ENCODE data around the gene PCDHB10. TPM values are rescaled to one million over a fixed set of nuclear protein-coding genes. Genes with fewer than 3 reads are reported as not detected.
"Not testable (repeated sequence)": the region's sequence is repeated elsewhere in the genome, so short reads cannot be mapped to it uniquely, and the experiment has no call there.

PCDHB10 gene
- polyA plus RNA-seq, 1 donor (not counting 4 experiments of a cell fraction or from before 2014, with no cell fraction given) = 0.07 TPM

DNA sequence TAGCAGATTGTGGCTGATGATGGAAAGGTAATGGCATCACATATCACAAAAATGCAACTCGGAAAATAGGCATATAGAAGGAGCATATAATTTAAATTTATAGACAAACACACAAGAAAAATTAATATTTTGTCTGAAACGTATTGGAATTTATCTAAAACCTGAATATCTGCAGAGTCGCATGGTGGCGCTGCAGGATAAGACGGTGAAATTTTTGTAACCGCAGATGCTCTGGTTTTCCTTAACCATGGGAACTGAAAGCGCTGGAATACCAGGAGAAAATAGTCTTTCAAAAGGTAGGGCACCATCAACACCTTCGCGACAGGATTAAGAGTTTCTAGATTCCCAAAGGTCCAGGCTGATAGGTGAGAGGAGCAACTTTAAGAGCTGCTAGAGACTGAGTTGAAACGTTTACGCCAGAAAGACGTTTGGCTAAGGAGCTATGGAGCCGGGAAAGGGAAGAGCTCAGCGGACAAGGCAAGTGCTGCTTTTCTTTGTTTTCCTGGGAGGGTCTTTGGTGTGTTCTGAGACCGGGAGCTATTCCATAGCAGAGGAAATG is 42.0 kb downstream of the PCDHB10 start:
- H3K4me3 ChIP-seq (ENCODE audit: control insufficient read depth in 2 of 3, extremely low read depth in 1 of 3, insufficient read depth in 2 of 3, low read depth in 1 of 3, low read length in 3 of 3) = no peak overlapping the region
- DNase-seq (ENCODE audit: low read depth, low spot score) = no peak
- no peak overlapping the region for H2AFZ ChIP-seq (ENCODE audit: control insufficient read depth, low read length)
- no peak overlapping the region for H3K9ac ChIP-seq (ENCODE audit: control insufficient read depth, extremely low read depth, insufficient read depth, low read length)
- no peaks in the 10 kb centered on the region for H3K4me1 ChIP-seq (ENCODE audit: control insufficient read depth, extremely low read depth, insufficient read depth, low read length)
- H4K20me1 ChIP-seq (ENCODE audit: control insufficient read depth, extremely low read depth, insufficient read depth, low read length) = no peaks in the 10 kb centered on the region
- no peaks in the 10 kb centered on the region for H3K9me1 ChIP-seq (ENCODE audit: control insufficient read depth, extremely low read depth, insufficient read depth, low read length)
- peaks cover 2% of the 10 kb centered on the region for H3K9me3 ChIP-seq (ENCODE audit: control insufficient read depth, low read depth, low read length)
- H3K27me3 ChIP-seq (ENCODE audit: control insufficient read depth, extremely low read depth, insufficient read depth, low read length) = no peaks in the 10 kb centered on the region
- no peaks in the 10 kb centered on the region for H3K36me3 ChIP-seq (ENCODE audit: control insufficient read depth in 2 of 2, extremely low read depth in 1 of 2, insufficient read depth in 2 of 2, low read length in 2 of 2)
- no peak overlapping the region for H3K4me2 ChIP-seq (ENCODE audit: control insufficient read depth, extremely low read depth, insufficient read depth, low read depth, low read length)
- no peak overlapping the region for H3K27ac ChIP-seq (ENCODE audit: control insufficient read depth, insufficient read depth, low read length)
- TF ChIP-seq EZH2 (IDR thresholded peaks at IDR 0.05; ENCODE audit: low read length) = no peak
- TF ChIP-seq, protein P1, sequence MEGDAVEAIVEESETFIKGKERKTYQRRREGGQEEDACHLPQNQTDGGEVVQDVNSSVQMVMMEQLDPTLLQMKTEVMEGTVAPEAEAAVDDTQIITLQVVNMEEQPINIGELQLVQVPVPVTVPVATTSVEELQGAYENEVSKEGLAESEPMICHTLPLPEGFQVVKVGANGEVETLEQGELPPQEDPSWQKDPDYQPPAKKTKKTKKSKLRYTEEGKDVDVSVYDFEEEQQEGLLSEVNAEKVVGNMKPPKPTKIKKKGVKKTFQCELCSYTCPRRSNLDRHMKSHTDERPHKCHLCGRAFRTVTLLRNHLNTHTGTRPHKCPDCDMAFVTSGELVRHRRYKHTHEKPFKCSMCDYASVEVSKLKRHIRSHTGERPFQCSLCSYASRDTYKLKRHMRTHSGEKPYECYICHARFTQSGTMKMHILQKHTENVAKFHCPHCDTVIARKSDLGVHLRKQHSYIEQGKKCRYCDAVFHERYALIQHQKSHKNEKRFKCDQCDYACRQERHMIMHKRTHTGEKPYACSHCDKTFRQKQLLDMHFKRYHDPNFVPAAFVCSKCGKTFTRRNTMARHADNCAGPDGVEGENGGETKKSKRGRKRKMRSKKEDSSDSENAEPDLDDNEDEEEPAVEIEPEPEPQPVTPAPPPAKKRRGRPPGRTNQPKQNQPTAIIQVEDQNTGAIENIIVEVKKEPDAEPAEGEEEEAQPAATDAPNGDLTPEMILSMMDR (optimal IDR thresholded peaks at IDR 0.05 in 1 of 3, IDR thresholded peaks at IDR 0.05 in 1 of 3, conservative IDR thresholded peaks at IDR 0.05 in 1 of 3; ENCODE audit: extremely low read depth in 1 of 3, insufficient read depth in 2 of 3, low read length in 3 of 3) = no peak
- dilution Hi-C loops (cut with MboI; ENCODE audit: extremely low pct_ligation_motif_present, low sequenced_read_pairs) = no loop called here
- no peaks in the 10 kb centered on the region for H3K79me2 ChIP-seq (ENCODE audit: control insufficient read depth, insufficient read depth, low read length)
- FAIRE-seq = no peak

DNA sequence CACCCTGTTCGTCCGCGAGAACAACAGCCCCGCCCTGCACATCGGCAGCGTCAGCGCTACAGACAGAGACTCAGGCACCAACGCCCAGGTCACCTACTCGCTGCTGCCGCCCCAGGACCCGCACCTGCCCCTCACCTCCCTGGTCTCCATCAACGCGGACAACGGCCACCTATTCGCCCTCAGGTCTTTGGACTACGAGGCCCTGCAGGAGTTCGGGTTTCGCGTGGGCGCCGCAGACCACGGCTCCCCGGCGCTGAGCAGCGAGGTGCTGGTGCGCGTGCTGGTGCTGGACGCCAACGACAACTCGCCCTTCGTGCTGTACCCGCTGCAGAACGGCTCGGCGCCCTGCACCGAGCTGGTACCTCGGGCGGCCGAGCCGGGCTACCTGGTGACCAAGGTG is 43.8 kb downstream of the PCDHB10 start:
- H3K9ac ChIP-seq (ENCODE audit: control insufficient read depth, extremely low read depth, insufficient read depth, low read length); H3K4me3 ChIP-seq (ENCODE audit: control insufficient read depth in 2 of 3, extremely low read depth in 1 of 3, insufficient read depth in 2 of 3, low read depth in 1 of 3, low read length in 3 of 3); H3K4me1 ChIP-seq (ENCODE audit: control insufficient read depth, extremely low read depth, insufficient read depth, low read length); H3K27ac ChIP-seq (ENCODE audit: control insufficient read depth, insufficient read depth, low read length); FAIRE-seq; dilution Hi-C loops (cut with MboI; ENCODE audit: extremely low pct_ligation_motif_present, low sequenced_read_pairs); H3K27me3 ChIP-seq (ENCODE audit: control insufficient read depth, extremely low read depth, insufficient read depth, low read length); H4K20me1 ChIP-seq (ENCODE audit: control insufficient read depth, extremely low read depth, insufficient read depth, low read length); H3K36me3 ChIP-seq (ENCODE audit: control insufficient read depth in 2 of 2, extremely low read depth in 1 of 2, insufficient read depth in 2 of 2, low read length in 2 of 2); H3K9me1 ChIP-seq (ENCODE audit: control insufficient read depth, extremely low read depth, insufficient read depth, low read length); H3K79me2 ChIP-seq (ENCODE audit: control insufficient read depth, insufficient read depth, low read length); H2AFZ ChIP-seq (ENCODE audit: control insufficient read depth, low read length); H3K9me3 ChIP-seq (ENCODE audit: control insufficient read depth, low read depth, low read length); H3K4me2 ChIP-seq (ENCODE audit: control insufficient read depth, extremely low read depth, insufficient read depth, low read depth, low read length); DNase-seq (ENCODE audit: low read depth, low spot score): not testable (repeated sequence)
